Measurements from ENCODE around the gene PIP4P1.
A peak's percentile ranks its signal among the peaks of the same experiment; 100 is the strongest.

PIP4P1 gene

GRCh38 chr14:20436363-20436755 is 24.9 kb downstream of the PIP4P1 start:
- peak; percentile 76 for DNase-seq (ENCODE audit: low read depth)
- no peak overlapping the region for H3K4me3 ChIP-seq (ENCODE audit: control insufficient read depth, low read depth, low read length)
- TF ChIP-seq CTCF (conservative IDR thresholded peaks at IDR 0.05; ENCODE audit: control insufficient read depth, insufficient read depth, low read depth, low read length) = no peak

GRCh38 chr14:20435582-20436362 is 25.5 kb downstream of the PIP4P1 start, which contains the start of gene KLHL33:
KLHL33 (minus strand) TSS chr14:20436166; CDS start chr14:20435811, 355 bp downstream.
- peak within 1 kb of the TSS; percentile 31 for H3K4me3 ChIP-seq (ENCODE audit: control insufficient read depth, low read depth, low read length)
- TF ChIP-seq CTCF (conservative IDR thresholded peaks at IDR 0.05; ENCODE audit: control insufficient read depth, insufficient read depth, low read depth, low read length) = no peak
- no peak for DNase-seq (ENCODE audit: low read depth)

GRCh38 chr14:20434701-20435581 is 26.3 kb downstream of the PIP4P1 start:
- H3K4me3 ChIP-seq (ENCODE audit: control insufficient read depth, low read depth, low read length) = peak overlapping the region; percentile 31
- DNase-seq (ENCODE audit: low read depth) = no peak
- no peak for TF ChIP-seq CTCF (conservative IDR thresholded peaks at IDR 0.05; ENCODE audit: control insufficient read depth, insufficient read depth, low read depth, low read length)

- H3K4me3 ChIP-seq (ENCODE audit: control insufficient read depth, low read depth, low read length) = no peak overlapping the region
- no peak for DNase-seq (ENCODE audit: low read depth)
- TF ChIP-seq CTCF (conservative IDR thresholded peaks at IDR 0.05; ENCODE audit: control insufficient read depth, insufficient read depth, low read depth, low read length) = no peak
Observed at GRCh38 chr14:20429801-20430669, 31.2 kb downstream of the PIP4P1 start.

GRCh38 chr14:20428802-20429201 is 32.4 kb downstream of the PIP4P1 start:
- no peak for TF ChIP-seq CTCF (conservative IDR thresholded peaks at IDR 0.05; ENCODE audit: control insufficient read depth, insufficient read depth, low read depth, low read length)
- DNase-seq (ENCODE audit: low read depth) = no peak
- H3K4me3 ChIP-seq (ENCODE audit: control insufficient read depth, low read depth, low read length) = no peak overlapping the region

- no peak overlapping the region for H3K4me3 ChIP-seq (ENCODE audit: control insufficient read depth, low read depth, low read length)
- TF ChIP-seq CTCF (conservative IDR thresholded peaks at IDR 0.05; ENCODE audit: control insufficient read depth, insufficient read depth, low read depth, low read length) = no peak
- DNase-seq (ENCODE audit: low read depth) = no peak
Observed at GRCh38 chr14:20428010-20428365, 33.2 kb downstream of the PIP4P1 start.

Data from fibroblast of mammary gland (primary cell).